ENCODE data around the gene SLC13A2. TPM values are rescaled to one million over a fixed set of nuclear protein-coding genes. Genes with fewer than 3 reads are reported as not detected.

The SLC13A2 gene
- polyA plus RNA-seq, 1 experiment: not detected

DNA sequence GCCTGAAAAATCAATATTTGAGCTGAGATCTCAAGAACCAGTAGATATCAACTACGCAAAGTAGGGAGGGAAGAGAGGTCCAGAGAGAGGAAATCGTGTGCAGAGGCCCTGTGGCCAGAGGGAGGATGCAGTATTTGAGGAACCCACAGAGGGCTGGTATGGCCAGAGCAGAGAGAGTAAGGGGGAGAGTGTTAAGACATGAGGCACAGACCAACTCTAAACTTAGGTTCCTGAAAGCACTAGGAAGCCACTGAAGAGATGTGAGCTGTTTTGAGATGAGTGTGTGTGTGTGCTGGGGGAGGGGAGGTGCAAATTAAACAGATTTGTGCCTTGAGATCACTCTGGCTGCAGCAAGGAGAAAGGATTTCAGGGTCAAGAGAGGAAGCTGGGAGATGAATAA lies 10.9 kb downstream of the SLC13A2 start:
- no peak for DNase-seq (ENCODE audit: low read depth)
- CTCF ChIA-PET: interaction anchor here (2.5 kb wide), 1 partner anchor 10 kb away, joined by 23 read pairs; no protein-coding TSS in a partner anchor
- POLR2A ChIA-PET: no interaction called here
- TF ChIP-seq, protein P1, sequence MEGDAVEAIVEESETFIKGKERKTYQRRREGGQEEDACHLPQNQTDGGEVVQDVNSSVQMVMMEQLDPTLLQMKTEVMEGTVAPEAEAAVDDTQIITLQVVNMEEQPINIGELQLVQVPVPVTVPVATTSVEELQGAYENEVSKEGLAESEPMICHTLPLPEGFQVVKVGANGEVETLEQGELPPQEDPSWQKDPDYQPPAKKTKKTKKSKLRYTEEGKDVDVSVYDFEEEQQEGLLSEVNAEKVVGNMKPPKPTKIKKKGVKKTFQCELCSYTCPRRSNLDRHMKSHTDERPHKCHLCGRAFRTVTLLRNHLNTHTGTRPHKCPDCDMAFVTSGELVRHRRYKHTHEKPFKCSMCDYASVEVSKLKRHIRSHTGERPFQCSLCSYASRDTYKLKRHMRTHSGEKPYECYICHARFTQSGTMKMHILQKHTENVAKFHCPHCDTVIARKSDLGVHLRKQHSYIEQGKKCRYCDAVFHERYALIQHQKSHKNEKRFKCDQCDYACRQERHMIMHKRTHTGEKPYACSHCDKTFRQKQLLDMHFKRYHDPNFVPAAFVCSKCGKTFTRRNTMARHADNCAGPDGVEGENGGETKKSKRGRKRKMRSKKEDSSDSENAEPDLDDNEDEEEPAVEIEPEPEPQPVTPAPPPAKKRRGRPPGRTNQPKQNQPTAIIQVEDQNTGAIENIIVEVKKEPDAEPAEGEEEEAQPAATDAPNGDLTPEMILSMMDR (IDR thresholded peaks at IDR 0.05; ENCODE audit: insufficient read depth, low read depth, low read length): no peak
- Histone ChIP-seq H3K27me3 (ENCODE audit: control insufficient read depth, insufficient read depth, low read length) (peaks cover 19% of the 10 kb centered on the region), H3K36me3 (ENCODE audit: control insufficient read depth, insufficient read depth, low read length) (no peaks in the 10 kb centered on the region), H3K4me3 (ENCODE audit: low read depth, low read length) (no peak overlapping the region)

DNA sequence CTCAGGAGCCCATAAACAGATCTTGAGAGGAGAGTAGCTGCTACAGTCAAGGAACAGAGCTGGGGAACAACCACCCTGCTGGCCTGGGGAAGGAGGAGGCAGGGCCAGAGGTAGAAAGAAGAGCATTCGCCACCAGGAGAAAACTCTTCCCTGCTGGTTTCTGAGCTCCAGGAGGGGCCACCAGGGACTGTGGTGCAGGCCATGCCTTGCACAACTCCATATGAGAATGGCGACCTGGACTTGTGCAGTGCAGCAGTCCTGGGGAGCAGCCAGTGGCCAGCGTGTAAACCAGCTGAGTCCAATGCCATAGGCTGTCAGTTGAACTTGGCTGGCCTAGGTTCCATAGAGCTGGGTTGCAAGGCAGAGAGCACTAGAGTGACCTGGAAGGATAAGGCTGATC lies 11.6 kb downstream of the SLC13A2 start:
- H3K4me3 ChIP-seq (ENCODE audit: low read depth, low read length): no peak overlapping the region
- no peak for DNase-seq (ENCODE audit: low read depth)
- ChIA-PET CTCF (interaction anchor here (0.7 to 2.5 kb wide), 2 partner anchors 9 to 613 kb away, joined by 3 to 23 read pairs; no protein-coding TSS in a partner anchor), POLR2A (no interaction called here)
- no peaks in the 10 kb centered on the region for H3K36me3 ChIP-seq (ENCODE audit: control insufficient read depth, insufficient read depth, low read length)
- TF ChIP-seq, protein P1 (IDR thresholded peaks at IDR 0.05; ENCODE audit: insufficient read depth, low read depth, low read length): no peak
- H3K27me3 ChIP-seq (ENCODE audit: control insufficient read depth, insufficient read depth, low read length): peaks cover 20% of the 10 kb centered on the region

DNA sequence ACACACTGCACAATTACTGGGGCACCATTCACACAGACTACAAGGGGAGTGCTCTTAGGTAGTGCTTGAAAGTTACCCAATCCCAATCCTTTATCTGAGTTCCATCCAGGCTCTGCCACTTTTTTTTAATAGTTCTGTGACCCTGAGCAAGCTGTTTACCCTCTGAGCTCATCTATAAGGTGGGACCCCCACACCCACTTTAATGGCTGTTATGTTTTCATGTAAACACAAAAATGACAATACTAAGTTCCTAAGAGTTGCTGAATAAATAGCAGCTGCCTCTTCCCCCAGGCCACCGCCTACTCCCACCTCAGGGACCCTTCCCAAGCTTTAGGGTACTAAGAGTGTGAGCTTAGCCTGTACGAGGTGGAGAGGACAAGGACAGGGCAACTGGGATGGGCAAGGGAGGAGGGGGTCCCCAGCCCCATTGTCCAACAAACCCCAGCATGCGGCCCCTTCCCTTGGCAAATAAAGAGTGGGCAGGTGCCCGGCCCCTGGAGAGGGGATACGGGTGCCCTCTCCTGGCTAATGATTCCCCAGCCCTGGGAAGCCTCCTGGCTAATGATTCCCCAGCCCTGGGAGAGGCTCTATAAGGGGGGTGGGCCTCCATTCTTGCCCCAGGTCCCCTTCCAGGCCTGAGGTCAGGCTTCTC lies 14.6 kb downstream of the SLC13A2 start:
- POLR2A ChIA-PET: interaction anchor here (0.7 kb wide), 1 partner anchor 318 kb away, joined by 3 read pairs; no protein-coding TSS in a partner anchor
- Histone ChIP-seq H3K27me3 (ENCODE audit: control insufficient read depth, insufficient read depth, low read length) (peaks cover 23% of the 10 kb centered on the region), H3K36me3 (ENCODE audit: control insufficient read depth, insufficient read depth, low read length) (no peaks in the 10 kb centered on the region), H3K4me3 (ENCODE audit: low read depth, low read length) (no peak overlapping the region)
- no peak for DNase-seq (ENCODE audit: low read depth)
- CTCF ChIA-PET: interaction anchor here (0.5 to 1.8 kb wide), 2 partner anchors 30 to 52 kb away, joined by 3 to 5 read pairs; no protein-coding TSS in a partner anchor
- TF ChIP-seq, protein P1 (IDR thresholded peaks at IDR 0.05; ENCODE audit: insufficient read depth, low read depth, low read length): no peak

GRCh38 chr17:28488533-28489276 lies 15.3 kb downstream of the SLC13A2 start:
- CTCF ChIA-PET: interaction anchor here (0.5 to 1.8 kb wide), 3 partner anchors 30 to 52 kb away, joined by 3 to 11 read pairs (median 5); no protein-coding TSS in a partner anchor
- POLR2A ChIA-PET: no interaction called here
- Histone ChIP-seq H3K36me3 (ENCODE audit: control insufficient read depth, insufficient read depth, low read length) (no peaks in the 10 kb centered on the region), H3K27me3 (ENCODE audit: control insufficient read depth, insufficient read depth, low read length) (peaks cover 21% of the 10 kb centered on the region), H3K4me3 (ENCODE audit: low read depth, low read length) (no peak overlapping the region)
- no peak for DNase-seq (ENCODE audit: low read depth)
- TF ChIP-seq, protein P1 (IDR thresholded peaks at IDR 0.05; ENCODE audit: insufficient read depth, low read depth, low read length): no peak

- ChIA-PET CTCF (interaction anchor here (1.5 to 9.8 kb wide), 2 partner anchors 11 to 47 kb away, joined by 10 to 155 read pairs; no protein-coding TSS in a partner anchor), POLR2A (interaction anchor here (0.6 kb wide), 1 partner anchor 143 kb away, joined by 6 read pairs; no protein-coding TSS in a partner anchor)
- H3K4me3 ChIP-seq (ENCODE audit: low read depth, low read length): no peak overlapping the region
- no peaks in the 10 kb centered on the region for H3K36me3 ChIP-seq (ENCODE audit: control insufficient read depth, insufficient read depth, low read length)
- no peak for DNase-seq (ENCODE audit: low read depth)
- peaks cover 20% of the 10 kb centered on the region for H3K27me3 ChIP-seq (ENCODE audit: control insufficient read depth, insufficient read depth, low read length)
- TF ChIP-seq, protein P1 (IDR thresholded peaks at IDR 0.05; ENCODE audit: insufficient read depth, low read depth, low read length): no peak
Measured at GRCh38 chr17:28491286-28491685, 17.8 kb downstream of the SLC13A2 start.
